ENCODE results near the gene ADAMTS12.

DNA sequence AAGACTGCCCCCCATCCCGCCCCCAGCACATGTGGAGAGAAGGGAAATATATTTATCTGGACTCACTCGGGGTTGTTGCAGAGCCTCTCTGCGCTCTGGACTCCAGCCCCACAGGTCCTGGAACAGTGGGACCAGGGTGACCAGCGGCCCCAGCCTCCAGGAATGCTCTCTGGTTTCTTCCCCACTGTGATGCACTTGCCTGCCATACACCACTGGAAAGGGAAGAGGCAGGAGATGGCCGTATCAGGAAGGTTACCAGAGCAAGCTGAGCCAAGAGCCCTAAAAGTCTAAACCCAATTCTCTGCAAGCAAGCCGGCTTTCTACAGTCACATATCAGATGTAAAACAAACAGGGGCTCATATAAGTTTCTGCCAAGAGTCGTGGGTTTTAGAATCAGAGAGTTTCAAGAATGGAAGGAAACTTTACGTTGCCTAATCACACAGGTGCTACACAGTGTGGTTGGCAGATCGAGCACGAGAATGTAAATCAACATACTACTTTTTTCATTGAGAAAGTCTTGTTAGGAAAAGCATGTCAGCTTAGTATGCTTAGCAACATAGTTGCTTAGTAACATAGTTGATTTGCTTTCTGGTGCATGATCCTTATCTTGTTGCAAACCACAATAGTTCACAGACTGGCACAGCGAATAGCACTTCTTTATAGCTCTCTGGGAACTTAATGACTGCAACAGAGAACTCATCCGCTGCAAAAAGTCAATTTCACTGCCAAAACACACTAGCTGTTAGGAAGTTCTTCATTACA, 249.9 kb downstream of the ADAMTS12 start:
- TF ChIP-seq, protein P1, sequence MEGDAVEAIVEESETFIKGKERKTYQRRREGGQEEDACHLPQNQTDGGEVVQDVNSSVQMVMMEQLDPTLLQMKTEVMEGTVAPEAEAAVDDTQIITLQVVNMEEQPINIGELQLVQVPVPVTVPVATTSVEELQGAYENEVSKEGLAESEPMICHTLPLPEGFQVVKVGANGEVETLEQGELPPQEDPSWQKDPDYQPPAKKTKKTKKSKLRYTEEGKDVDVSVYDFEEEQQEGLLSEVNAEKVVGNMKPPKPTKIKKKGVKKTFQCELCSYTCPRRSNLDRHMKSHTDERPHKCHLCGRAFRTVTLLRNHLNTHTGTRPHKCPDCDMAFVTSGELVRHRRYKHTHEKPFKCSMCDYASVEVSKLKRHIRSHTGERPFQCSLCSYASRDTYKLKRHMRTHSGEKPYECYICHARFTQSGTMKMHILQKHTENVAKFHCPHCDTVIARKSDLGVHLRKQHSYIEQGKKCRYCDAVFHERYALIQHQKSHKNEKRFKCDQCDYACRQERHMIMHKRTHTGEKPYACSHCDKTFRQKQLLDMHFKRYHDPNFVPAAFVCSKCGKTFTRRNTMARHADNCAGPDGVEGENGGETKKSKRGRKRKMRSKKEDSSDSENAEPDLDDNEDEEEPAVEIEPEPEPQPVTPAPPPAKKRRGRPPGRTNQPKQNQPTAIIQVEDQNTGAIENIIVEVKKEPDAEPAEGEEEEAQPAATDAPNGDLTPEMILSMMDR (conservative IDR thresholded peaks at IDR 0.05), result no peak
- no peak for TF ChIP-seq ZFX (IDR thresholded peaks at IDR 0.05)
